ENCODE data around the gene ANKZF1.
A peak's percentile ranks its signal among the peaks of the same experiment; 100 is the strongest.

The ANKZF1 gene

GRCh38 chr2:219252570-219252899 lies 22.9 kb downstream of the ANKZF1 start:
- no peak overlapping the region for H3K27ac ChIP-seq (ENCODE audit: low read length)

GRCh38 chr2:219252900-219253752 lies 23.5 kb downstream of the ANKZF1 start, which contains the start of gene TUBA4B:
Gene TUBA4B, plus strand, starts transcription at chr2:219253243. Its CDS starts 165 bp downstream, at chr2:219253408.
- Histone ChIP-seq H3K36me3 (ENCODE audit: insufficient read depth, low read length) (peaks cover 5% of the 10 kb centered on the region), H4K20me1 (ENCODE audit: insufficient read depth, low read length) (peaks cover 40% of the 10 kb centered on the region), H2AFZ (ENCODE audit: low read depth, low read length) (peak within 1 kb of the TSS; percentile 65), H3K4me3 (ENCODE audit: low read depth in 1 of 2, low read length in 2 of 2) (peak within 1 kb of the TSS; percentile 24 to 65; a peak in 3 of 4 replicates), H3K4me1 (ENCODE audit: insufficient read depth, low read length) (peaks cover 43% of the 10 kb centered on the region), H3K9ac (ENCODE audit: low read depth, low read length) (peak within 1 kb of the TSS; percentile 51), H3K27ac (ENCODE audit: low read length) (no peak within 1 kb of the TSS), H3K27me3 (ENCODE audit: insufficient read depth, low read length, poor library complexity) (peaks cover 39% of the 10 kb centered on the region), H3K79me2 (ENCODE audit: insufficient read depth, low read length) (no peaks in the 10 kb centered on the region), H3K9me3 (ENCODE audit: insufficient read depth, low read length, severe bottlenecking) (no peaks in the 10 kb centered on the region), H3K4me2 (ENCODE audit: insufficient read depth, low read length) (peak within 1 kb of the TSS; percentile 99)
- TF ChIP-seq CTCF (IDR thresholded peaks at IDR 0.05; ENCODE audit: borderline replicate concordance, extremely low read depth, low read length, poor library complexity, severe bottlenecking) (no peak), EZH2 (IDR thresholded peaks at IDR 0.05; ENCODE audit: borderline replicate concordance, low read depth, low read length, severe bottlenecking) (peak; percentile 96)
- peak; percentile 44 for DNase-seq
- peak; percentile 41 for ATAC-seq (ENCODE audit: insufficient read depth, low read depth)

More at GRCh38 chr2:219252570-219252899, 22.9 kb downstream of the ANKZF1 start:
- Histone ChIP-seq H3K36me3 (ENCODE audit: insufficient read depth, low read length) (peaks cover 6% of the 10 kb centered on the region), H3K79me2 (ENCODE audit: insufficient read depth, low read length) (no peaks in the 10 kb centered on the region), H2AFZ (ENCODE audit: low read depth, low read length) (no peak overlapping the region), H4K20me1 (ENCODE audit: insufficient read depth, low read length) (peaks cover 43% of the 10 kb centered on the region), H3K9me3 (ENCODE audit: insufficient read depth, low read length, severe bottlenecking) (no peaks in the 10 kb centered on the region), H3K9ac (ENCODE audit: low read depth, low read length) (peak overlapping the region; percentile 51; the same call in 1 of the 2 replicates), H3K27me3 (ENCODE audit: insufficient read depth, low read length, poor library complexity) (peaks cover 39% of the 10 kb centered on the region), H3K4me1 (ENCODE audit: insufficient read depth, low read length) (peaks cover 49% of the 10 kb centered on the region), H3K4me2 (ENCODE audit: insufficient read depth, low read length) (peak overlapping the region; percentile 99), H3K4me3 (ENCODE audit: low read depth in 1 of 2, low read length in 2 of 2) (peak overlapping the region in 1 of 2 experiments; percentile 65; a peak in 2 of 4 replicates)
- TF ChIP-seq EZH2 (IDR thresholded peaks at IDR 0.05; ENCODE audit: borderline replicate concordance, low read depth, low read length, severe bottlenecking) (no peak), CTCF (IDR thresholded peaks at IDR 0.05; ENCODE audit: borderline replicate concordance, extremely low read depth, low read length, poor library complexity, severe bottlenecking) (no peak)
- DNase-seq (no peak), ATAC-seq (ENCODE audit: insufficient read depth, low read depth) (peak; percentile 1; the same call in 1 of the 3 replicates)

- peaks cover 37% of the 10 kb centered on the region for H3K4me1 ChIP-seq (ENCODE audit: insufficient read depth, low read length)
- peaks cover 42% of the 10 kb centered on the region for H3K27me3 ChIP-seq (ENCODE audit: insufficient read depth, low read length, poor library complexity)
- H3K4me3 ChIP-seq (ENCODE audit: low read depth in 1 of 2, low read length in 2 of 2), result peak within 1 kb of the TSS; percentile 24 to 65; a peak in 3 of 4 replicates
- H3K9ac ChIP-seq (ENCODE audit: low read depth, low read length), result peak within 1 kb of the TSS; percentile 51
- DNase-seq (peak; percentile 81), ATAC-seq (ENCODE audit: insufficient read depth, low read depth) (peak; percentile 85)
- H3K4me2 ChIP-seq (ENCODE audit: insufficient read depth, low read length), result peak within 1 kb of the TSS; percentile 99
- H4K20me1 ChIP-seq (ENCODE audit: insufficient read depth, low read length), result peaks cover 33% of the 10 kb centered on the region
- H2AFZ ChIP-seq (ENCODE audit: low read depth, low read length), result peak within 1 kb of the TSS; percentile 65
- H3K9me3 ChIP-seq (ENCODE audit: insufficient read depth, low read length, severe bottlenecking), result no peaks in the 10 kb centered on the region
- H3K36me3 ChIP-seq (ENCODE audit: insufficient read depth, low read length), result no peaks in the 10 kb centered on the region
- H3K27ac ChIP-seq (ENCODE audit: low read length), result no peak within 1 kb of the TSS
- H3K79me2 ChIP-seq (ENCODE audit: insufficient read depth, low read length), result no peaks in the 10 kb centered on the region
- TF ChIP-seq CTCF (IDR thresholded peaks at IDR 0.05; ENCODE audit: borderline replicate concordance, extremely low read depth, low read length, poor library complexity, severe bottlenecking) (peak; percentile 12), EZH2 (IDR thresholded peaks at IDR 0.05; ENCODE audit: borderline replicate concordance, low read depth, low read length, severe bottlenecking) (peak; percentile 5)
Measured at GRCh38 chr2:219253753-219254589, 24.4 kb downstream of the ANKZF1 start, which contains the start of gene TUBA4A. Gene TUBA4A, minus strand, starts transcription at chr2:219253918. Its CDS starts 60 bp downstream, at chr2:219253858.

Measured in DND-41 (cell line).